Thoracic aorta (tissue), 2 donors: Measurements from ENCODE around the gene TMEM183A. TPM values are rescaled to one million over a fixed set of nuclear protein-coding genes. Genes with fewer than 3 reads are reported as not detected.

ENCODE experiments used
- ATAC-seq: fragments of 150-250 bp; one replicate; pipeline ENCODE4 v1.8.0; 2017; ENCODE audit warnings: low read depth; ENCODE audit not compliant: insufficient number of reproducible peaks, low FRiP score
- DNase-seq: peaks from one replicate; pipeline ENCODE4 v3.0.0-alpha.2; 2020; ENCODE audit warnings: low spot score
- H3K27ac ChIP-seq, 2 donors: fragments of 200-600 bp; sonication (generic); 1 replicate in 1 of 2; 2 replicates in 1 of 2; pipeline ENCODE4 v1.5.1; 2016; ENCODE audit warnings: mild to moderate bottlenecking in 2 of 2, moderate library complexity in 2 of 2
- H3K27me3 ChIP-seq: fragments of 200-600 bp; sonication (generic); replicated peaks from 2 replicates; pipeline ENCODE4 v1.6.0; 2016; ENCODE audit warnings: mild to moderate bottlenecking; ENCODE audit not compliant: insufficient read depth
- H3K36me3 ChIP-seq: fragments of 200-600 bp; sonication (generic); one replicate; pipeline ENCODE4 v1.5.1; 2016
- H3K4me1 ChIP-seq, 2 donors: fragments of 200-600 bp; sonication (generic); 1 replicate in 1 of 2; 2 replicates in 1 of 2; pipeline versions ENCODE4 v1.5.1 to v1.6.0; 2016; ENCODE audit warnings: low read depth in 2 of 2, mild to moderate bottlenecking in 1 of 2; ENCODE audit not compliant: control insufficient read depth in 1 of 2
- H3K4me3 ChIP-seq: fragments of 200-600 bp; sonication (generic); 2 replicates; pipeline ENCODE4 v1.5.1; 2016; ENCODE audit warnings: mild to moderate bottlenecking
- H3K9me3 ChIP-seq: fragments of 200-600 bp; sonication (generic); 2 replicates; pipeline ENCODE4 v1.5.1; 2016
- total RNA-seq, 2 donors: library from RNA; depleted of rRNA; stranded (reverse); fragments of >200 nt; gene quantifications; one replicate each; pipeline versions ENCODE4 v1.1.0 to v1.2.3, GENCODE V29; 2016
- TF ChIP-seq, protein P1 (sequence below): fragments of 200-600 bp; sonication (generic); IDR thresholded peaks from one replicate; pipeline ENCODE4 v1.5.1; 2019; ENCODE audit warnings: antibody characterized with exemption

The TMEM183A gene, protein sequence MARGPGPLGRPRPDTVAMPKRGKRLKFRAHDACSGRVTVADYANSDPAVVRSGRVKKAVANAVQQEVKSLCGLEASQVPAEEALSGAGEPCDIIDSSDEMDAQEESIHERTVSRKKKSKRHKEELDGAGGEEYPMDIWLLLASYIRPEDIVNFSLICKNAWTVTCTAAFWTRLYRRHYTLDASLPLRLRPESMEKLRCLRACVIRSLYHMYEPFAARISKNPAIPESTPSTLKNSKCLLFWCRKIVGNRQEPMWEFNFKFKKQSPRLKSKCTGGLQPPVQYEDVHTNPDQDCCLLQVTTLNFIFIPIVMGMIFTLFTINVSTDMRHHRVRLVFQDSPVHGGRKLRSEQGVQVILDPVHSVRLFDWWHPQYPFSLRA
- total RNA-seq, result 10 to 100 TPM; 54.3 to 72.6 TPM

DNA sequence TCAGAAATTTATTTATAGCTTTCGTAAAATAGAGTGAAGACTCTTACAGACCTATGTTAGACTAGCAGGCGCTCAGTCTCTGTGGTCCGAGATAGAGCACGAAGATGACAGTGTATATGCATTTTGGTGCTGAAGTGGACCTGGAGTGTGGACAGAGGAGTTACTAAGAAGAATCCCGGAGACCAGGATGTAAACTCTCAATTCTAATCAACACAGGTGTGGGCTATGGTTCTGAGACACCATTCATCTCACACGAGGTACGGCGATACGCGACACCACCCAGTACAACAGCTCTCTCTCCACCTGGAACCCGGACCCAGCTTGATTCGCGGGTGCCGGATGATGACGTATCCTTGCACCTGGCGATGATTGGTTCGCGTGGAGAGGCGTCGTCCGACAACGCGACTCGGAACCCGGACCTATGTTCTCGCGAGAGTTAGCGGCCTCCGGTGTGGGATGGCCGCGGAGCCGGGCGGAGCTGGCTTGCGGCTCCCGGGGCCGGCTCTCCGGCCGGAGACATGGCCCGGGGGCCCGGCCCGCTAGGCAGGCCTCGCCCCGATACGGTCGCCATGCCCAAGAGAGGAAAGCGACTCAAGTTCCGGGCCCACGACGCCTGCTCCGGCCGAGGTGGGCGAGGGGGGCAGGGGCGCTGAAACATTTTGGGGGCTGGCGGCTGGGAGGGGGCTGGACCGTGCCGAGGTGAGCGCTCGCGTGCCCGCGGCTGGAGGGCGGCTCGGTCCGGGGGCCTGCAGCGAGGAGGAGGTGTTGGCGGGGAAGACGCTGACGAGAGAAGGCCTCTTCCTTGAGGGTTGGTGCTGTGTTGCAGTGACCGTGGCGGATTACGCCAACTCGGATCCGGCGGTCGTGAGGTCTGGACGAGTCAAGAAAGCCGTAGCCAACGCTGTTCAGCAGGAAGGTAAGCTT lies at the start of gene TMEM183A:
TMEM183A (plus strand) TSS at position 427 of the 924 bp plus-strand sequence; CDS start at position 519, 92 bp downstream.
- Histone ChIP-seq H3K4me1 (peaks cover 11 to 20% of the 10 kb centered on the region in 2 donors), H3K36me3 (peaks cover 17% of the 10 kb centered on the region), H3K9me3 (no peaks in the 10 kb centered on the region), H3K27me3 (no peaks in the 10 kb centered on the region), H3K4me3 (peak within 1 kb of the TSS; percentile 95), H3K27ac (peak within 1 kb of the TSS; percentile 83 to 84)
- ATAC-seq (peak; percentile 99), DNase-seq (peak; percentile 92)
- TF ChIP-seq, protein P1, sequence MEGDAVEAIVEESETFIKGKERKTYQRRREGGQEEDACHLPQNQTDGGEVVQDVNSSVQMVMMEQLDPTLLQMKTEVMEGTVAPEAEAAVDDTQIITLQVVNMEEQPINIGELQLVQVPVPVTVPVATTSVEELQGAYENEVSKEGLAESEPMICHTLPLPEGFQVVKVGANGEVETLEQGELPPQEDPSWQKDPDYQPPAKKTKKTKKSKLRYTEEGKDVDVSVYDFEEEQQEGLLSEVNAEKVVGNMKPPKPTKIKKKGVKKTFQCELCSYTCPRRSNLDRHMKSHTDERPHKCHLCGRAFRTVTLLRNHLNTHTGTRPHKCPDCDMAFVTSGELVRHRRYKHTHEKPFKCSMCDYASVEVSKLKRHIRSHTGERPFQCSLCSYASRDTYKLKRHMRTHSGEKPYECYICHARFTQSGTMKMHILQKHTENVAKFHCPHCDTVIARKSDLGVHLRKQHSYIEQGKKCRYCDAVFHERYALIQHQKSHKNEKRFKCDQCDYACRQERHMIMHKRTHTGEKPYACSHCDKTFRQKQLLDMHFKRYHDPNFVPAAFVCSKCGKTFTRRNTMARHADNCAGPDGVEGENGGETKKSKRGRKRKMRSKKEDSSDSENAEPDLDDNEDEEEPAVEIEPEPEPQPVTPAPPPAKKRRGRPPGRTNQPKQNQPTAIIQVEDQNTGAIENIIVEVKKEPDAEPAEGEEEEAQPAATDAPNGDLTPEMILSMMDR, result no peak

DNA sequence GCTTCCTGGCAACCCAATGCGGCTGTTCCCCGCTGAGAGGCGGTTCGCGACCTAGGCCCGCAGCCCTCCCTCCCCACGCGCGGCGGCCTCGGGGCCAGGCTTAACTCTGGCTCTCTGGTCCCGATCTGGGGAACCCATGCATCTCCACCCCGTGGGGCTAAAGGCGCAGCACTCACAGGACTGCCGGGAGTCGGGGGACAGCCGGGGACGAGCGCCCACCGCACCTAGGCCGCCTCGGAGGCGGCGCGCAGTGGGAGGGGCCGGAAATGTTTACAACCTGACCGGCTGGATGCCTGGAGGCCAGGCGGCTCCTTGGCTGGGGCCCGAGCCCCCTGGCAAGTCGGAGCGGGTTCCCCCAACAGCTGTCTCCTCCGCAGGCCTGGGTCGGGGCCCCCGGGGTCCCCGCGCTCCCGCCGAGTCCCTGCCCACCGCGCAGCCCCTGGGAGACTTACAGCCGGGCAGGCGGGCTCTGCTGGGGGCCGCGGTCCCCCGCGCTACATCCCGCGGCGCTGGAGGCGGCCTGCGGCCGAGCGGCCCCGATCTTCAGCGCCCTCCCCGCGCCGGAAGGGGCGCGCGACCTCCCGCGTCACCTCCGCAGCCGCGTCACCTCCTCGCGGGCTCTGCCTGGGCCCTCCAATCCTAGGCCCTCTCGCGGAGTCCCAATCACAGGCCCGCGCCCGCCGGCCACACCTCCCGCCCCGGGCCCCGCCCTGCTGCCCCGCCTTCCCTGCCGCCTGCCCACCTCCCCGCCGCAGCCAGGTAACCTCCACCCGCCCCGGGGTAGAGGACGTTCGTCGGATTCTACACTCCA lies 49.2 kb upstream of the TMEM183A start, which contains the start of gene ADIPOR1:
ADIPOR1 (minus strand) TSS at position 580 of the 811 bp plus-strand sequence. CDS start 7,242 bp downstream, outside the sequence.
- peak within 1 kb of the TSS; percentile 82 to 91 for H3K27ac ChIP-seq
- peaks cover 31 to 38% of the 10 kb centered on the region in 2 donors for H3K4me1 ChIP-seq
- TF ChIP-seq, protein P1, result peak; percentile 10
- H3K9me3 ChIP-seq, result no peaks in the 10 kb centered on the region
- no peaks in the 10 kb centered on the region for H3K27me3 ChIP-seq
- peak within 1 kb of the TSS; percentile 83 for H3K4me3 ChIP-seq
- DNase-seq (peak; percentile 71), ATAC-seq (peak; percentile 74)
- peaks cover 8% of the 10 kb centered on the region for H3K36me3 ChIP-seq

DNA sequence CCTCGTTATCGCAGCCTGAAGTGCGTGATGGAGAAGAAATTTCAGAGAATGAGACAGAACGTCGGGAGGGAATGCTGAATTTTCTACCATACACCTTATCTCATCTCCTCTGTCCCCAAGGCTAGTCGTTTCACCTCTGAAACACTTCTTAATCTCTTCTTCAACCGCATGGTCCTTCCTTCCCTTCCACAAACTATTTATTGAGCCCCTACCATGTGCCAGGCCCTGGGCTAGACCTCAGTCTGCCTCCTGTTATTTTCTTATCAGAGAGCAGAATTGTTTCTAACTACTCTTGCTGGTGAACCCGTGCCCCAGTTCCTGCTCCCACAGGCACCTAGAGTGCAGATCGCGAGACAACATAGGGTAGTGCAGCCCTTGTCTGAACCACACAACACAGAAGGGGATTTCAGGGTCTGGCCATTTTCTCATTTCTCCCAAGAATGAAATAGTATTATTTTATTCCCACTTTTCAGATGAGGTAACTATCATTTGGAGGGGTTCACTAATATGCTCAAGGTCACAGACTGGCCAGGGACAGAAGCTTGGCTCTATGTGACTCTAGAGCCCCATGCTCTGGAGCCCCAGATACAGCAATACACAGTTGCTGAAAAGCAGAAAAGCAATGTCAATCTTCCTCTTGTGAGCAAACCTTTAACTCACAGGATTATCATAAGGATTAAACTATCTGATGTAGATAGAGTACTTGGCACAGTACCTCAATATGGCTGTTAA lies 48.5 kb upstream of the TMEM183A start:
- TF ChIP-seq, protein P1, result no peak
- no peaks in the 10 kb centered on the region for H3K9me3 ChIP-seq
- peaks cover 30 to 38% of the 10 kb centered on the region in 2 donors for H3K4me1 ChIP-seq
- ATAC-seq, result no peak
- H3K4me3 ChIP-seq, result peak overlapping the region; percentile 83
- DNase-seq, result no peak
- peak overlapping the region; percentile 69 to 91 for H3K27ac ChIP-seq
- H3K36me3 ChIP-seq, result peaks cover 8% of the 10 kb centered on the region
- H3K27me3 ChIP-seq, result no peaks in the 10 kb centered on the region

DNA sequence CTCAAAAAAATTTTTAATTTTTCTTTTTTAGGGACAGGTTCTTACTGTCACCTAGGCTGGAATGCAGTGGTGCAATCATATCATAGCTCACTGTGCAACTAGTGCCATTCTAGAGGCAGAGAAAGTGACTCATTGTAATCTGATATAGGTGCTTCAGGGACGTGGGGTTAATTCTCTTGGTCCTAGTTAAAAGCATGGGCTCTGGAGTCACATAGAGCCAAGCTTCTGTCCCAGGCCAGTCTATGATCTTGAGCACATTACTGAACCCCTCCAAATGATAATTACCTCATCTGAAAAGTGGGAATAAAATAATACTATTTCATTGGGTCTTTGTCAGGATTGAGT lies 47.9 kb upstream of the TMEM183A start:
- Histone ChIP-seq H3K27me3 (no peaks in the 10 kb centered on the region), H3K36me3 (peaks cover 8% of the 10 kb centered on the region), H3K4me3 (no peak overlapping the region), H3K27ac (no peak overlapping the region), H3K4me1 (peaks cover 25 to 35% of the 10 kb centered on the region in 2 donors), H3K9me3 (no peaks in the 10 kb centered on the region)
- TF ChIP-seq, protein P1, result no peak
- DNase-seq (no peak), ATAC-seq (no peak)
